ENCODE data around the gene WDR75. TPM values are rescaled to one million over a fixed set of nuclear protein-coding genes. Genes with fewer than 3 reads are reported as not detected.
"Not testable (repeated sequence)": the region's sequence is repeated elsewhere in the genome, so short reads cannot be mapped to it uniquely, and the experiment has no call there.

WDR75 gene
- polyA plus RNA-seq, 3 donors from 2014 or later, result 2.2 to 12.5 (median 8.1) TPM

DNA sequence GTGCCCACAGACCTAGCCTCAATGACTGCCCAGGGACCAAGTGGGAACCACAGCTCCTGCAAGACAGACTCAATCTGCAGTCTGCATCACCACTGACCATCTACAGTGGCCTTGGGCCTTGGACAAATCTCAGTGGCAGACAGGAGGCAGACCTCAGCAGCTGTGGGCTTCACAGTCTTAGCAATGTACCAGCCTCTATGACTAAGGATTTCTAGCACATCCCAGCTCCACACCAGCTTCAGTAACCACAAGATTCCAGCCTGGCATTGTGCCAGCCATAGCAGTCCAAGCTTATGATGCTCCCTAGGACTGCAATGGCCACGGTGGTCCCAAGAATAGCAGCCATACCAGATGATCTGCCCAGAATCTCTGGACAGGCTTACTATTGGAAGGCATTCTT lies 19.6 kb upstream of the WDR75 start:
- Mint-ChIP-seq H3K9me3 (no peaks in the 10 kb centered on the region), H3K4me3 (no peak overlapping the region), H3K36me3 (no peaks in the 10 kb centered on the region), H3K27me3 (ENCODE audit: low read depth in 3 of 3) (peaks cover 0 to 3% (median 2%) of the 10 kb centered on the region in 3 donors), H3K27ac (no peak overlapping the region), H3K4me1 (no peaks in the 10 kb centered on the region)
- DNase-seq, result no peak

DNA sequence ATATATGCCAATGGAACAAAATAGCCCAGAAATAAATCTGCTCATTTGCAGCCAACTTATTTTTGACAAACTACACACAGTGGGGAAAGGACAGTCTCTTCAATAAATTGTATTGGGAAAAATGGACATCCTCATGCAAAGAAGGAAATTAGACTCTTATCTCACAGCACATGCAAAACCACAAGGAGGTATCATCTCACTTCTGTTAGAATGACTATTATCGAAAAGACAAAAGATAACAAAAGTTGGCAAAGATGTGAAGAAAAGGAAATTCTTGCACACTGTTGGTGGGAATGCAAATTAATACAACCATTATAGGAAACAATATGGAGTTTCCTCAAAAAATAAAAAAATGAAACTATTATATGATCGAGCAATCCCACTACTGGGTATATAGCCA lies 16.3 kb upstream of the WDR75 start:
- no peaks in the 10 kb centered on the region for H3K4me1 Mint-ChIP-seq
- H3K27me3 Mint-ChIP-seq (ENCODE audit: low read depth in 3 of 3), result peaks cover 0 to 3% (median under 1%) of the 10 kb centered on the region in 3 donors
- no peak overlapping the region for H3K27ac Mint-ChIP-seq
- no peak for DNase-seq
- H3K36me3 Mint-ChIP-seq, result no peaks in the 10 kb centered on the region
- no peaks in the 10 kb centered on the region for H3K9me3 Mint-ChIP-seq
- no peak overlapping the region for H3K4me3 Mint-ChIP-seq

DNA sequence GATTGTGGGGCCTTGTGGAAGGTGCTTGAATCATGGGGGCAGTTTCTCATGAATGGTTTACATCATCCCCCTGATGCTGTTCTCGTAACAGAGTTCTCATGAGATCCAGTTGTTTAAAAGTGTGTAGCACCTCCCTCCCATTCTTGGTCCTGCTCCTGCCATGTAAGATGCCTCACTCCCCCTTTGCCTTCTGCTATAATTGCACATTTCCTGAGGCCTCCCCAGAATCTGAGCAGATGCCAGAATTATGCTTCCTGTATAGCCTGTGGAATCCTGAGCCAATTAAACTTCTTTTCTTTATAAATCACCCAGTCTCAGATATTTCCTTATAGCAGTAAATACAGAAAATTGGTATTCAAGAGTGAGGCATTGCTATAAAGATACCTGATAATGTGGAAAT lies 15.6 kb upstream of the WDR75 start:
- H3K27me3 Mint-ChIP-seq (ENCODE audit: low read depth in 3 of 3), result peaks cover 0 to 3% (median 2%) of the 10 kb centered on the region in 3 donors
- no peak overlapping the region for H3K4me3 Mint-ChIP-seq
- no peaks in the 10 kb centered on the region for H3K4me1 Mint-ChIP-seq
- no peaks in the 10 kb centered on the region for H3K36me3 Mint-ChIP-seq
- H3K9me3 Mint-ChIP-seq, result no peaks in the 10 kb centered on the region
- H3K27ac Mint-ChIP-seq, result no peak overlapping the region
- no peak for DNase-seq

DNA sequence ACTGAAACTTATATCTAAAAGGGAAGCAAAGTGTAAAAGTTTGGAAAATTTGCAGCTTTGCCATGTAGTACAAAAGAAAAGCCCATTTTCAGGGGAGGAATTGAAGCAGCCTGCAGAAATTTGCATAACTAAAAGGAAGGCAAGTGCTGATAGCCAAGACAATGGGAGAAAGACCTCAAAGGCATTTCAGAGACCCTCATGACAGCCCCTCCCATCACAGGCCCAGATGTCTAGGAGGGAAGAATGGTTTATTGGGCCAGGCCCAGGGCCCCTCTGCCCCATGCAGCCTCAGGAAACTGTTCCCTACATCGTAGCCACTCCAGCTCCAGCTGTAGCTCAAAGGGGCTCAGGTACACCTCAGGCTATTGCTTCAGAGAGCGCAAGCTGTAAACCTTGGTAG lies 14.4 kb upstream of the WDR75 start:
- Mint-ChIP-seq H3K27me3 (ENCODE audit: low read depth in 3 of 3) (peaks cover 0 to 5% (median 4%) of the 10 kb centered on the region in 3 donors), H3K4me1 (no peaks in the 10 kb centered on the region), H3K36me3 (no peaks in the 10 kb centered on the region), H3K4me3 (no peak overlapping the region), H3K27ac (no peak overlapping the region), H3K9me3 (no peaks in the 10 kb centered on the region)
- no peak for DNase-seq

- Mint-ChIP-seq H3K27ac (no peak overlapping the region), H3K27me3 (ENCODE audit: low read depth in 3 of 3) (peaks cover 0 to 10% (median 4%) of the 10 kb centered on the region in 3 donors), H3K36me3 (no peaks in the 10 kb centered on the region), H3K4me3 (no peak overlapping the region), H3K9me3 (no peaks in the 10 kb centered on the region), H3K4me1 (no peaks in the 10 kb centered on the region)
- DNase-seq, result no peak
Measured at GRCh38 chr2:189427872-189428271, 13.4 kb upstream of the WDR75 start.

DNA sequence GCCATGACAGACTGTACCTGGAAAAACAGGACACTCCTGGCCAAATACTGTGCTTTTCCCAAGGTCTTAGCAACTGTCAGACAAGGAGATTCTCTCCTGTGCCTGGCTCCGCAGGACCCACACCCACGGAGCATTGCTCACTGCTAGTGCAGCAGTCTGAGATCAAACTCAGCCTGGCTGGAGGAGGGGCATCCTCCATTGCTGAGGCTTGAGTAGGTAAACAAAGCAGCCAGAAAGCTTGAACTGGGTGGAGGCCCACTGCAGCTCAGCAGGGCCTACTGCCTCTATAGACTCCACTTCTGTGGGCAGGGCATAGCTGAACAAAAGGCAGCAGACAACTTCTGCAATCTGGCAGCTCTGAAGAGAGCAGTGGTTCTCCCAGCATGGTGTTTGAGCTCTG lies 10.8 kb upstream of the WDR75 start:
- peaks cover 4 to 13% (median 6%) of the 10 kb centered on the region in 3 donors for H3K27me3 Mint-ChIP-seq (ENCODE audit: low read depth in 3 of 3)
- not testable (repeated sequence) for DNase-seq, H3K4me3 Mint-ChIP-seq, H3K4me1 Mint-ChIP-seq, H3K9me3 Mint-ChIP-seq, H3K27ac Mint-ChIP-seq, H3K36me3 Mint-ChIP-seq

- H3K9me3 Mint-ChIP-seq, H3K27ac Mint-ChIP-seq, H3K36me3 Mint-ChIP-seq, DNase-seq, H3K4me3 Mint-ChIP-seq, H3K4me1 Mint-ChIP-seq: not testable (repeated sequence)
- peaks cover 7 to 16% (median 9%) of the 10 kb centered on the region in 3 donors for H3K27me3 Mint-ChIP-seq (ENCODE audit: low read depth in 3 of 3)
Measured at GRCh38 chr2:189435803-189436202, 5.5 kb upstream of the WDR75 start.

GRCh38 chr2:189437926-189438325 lies 3.3 kb upstream of the WDR75 start:
- Mint-ChIP-seq H3K9me3 (no peaks in the 10 kb centered on the region), H3K36me3 (no peaks in the 10 kb centered on the region), H3K4me1 (peaks cover 17 to 21% of the 10 kb centered on the region in 2 donors), H3K27me3 (ENCODE audit: low read depth in 3 of 3) (peaks cover 5 to 14% (median 6%) of the 10 kb centered on the region in 3 donors), H3K4me3 (no peak overlapping the region), H3K27ac (no peak overlapping the region)
- DNase-seq, result no peak

GRCh38 chr2:189439342-189439741 lies 1.9 kb upstream of the WDR75 start:
- peaks cover 17 to 21% of the 10 kb centered on the region in 2 donors for H3K4me1 Mint-ChIP-seq
- no peaks in the 10 kb centered on the region for H3K36me3 Mint-ChIP-seq
- no peaks in the 10 kb centered on the region for H3K9me3 Mint-ChIP-seq
- DNase-seq, result no peak
- peaks cover 3 to 12% (median 5%) of the 10 kb centered on the region in 3 donors for H3K27me3 Mint-ChIP-seq (ENCODE audit: low read depth in 3 of 3)
- peak overlapping the region in 3 of 6 donors; percentile 11 to 28 (median 21) for H3K27ac Mint-ChIP-seq
- H3K4me3 Mint-ChIP-seq, result peak overlapping the region in 3 of 5 donors; percentile 22 to 30 (median 25)

DNA sequence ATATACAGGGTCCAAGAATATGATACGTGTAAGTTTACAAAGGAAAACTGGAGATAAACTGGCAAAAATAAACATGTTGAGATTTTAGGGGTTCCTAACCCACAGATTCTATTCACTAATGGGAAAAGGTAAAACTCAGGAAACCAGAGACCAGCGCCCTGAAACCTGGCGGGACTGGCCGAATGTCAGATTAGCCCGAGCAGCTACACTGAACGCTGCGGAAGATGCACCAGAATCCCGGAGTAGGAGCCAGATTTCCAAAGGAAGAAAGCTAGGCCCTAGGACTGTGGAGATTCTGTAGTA lies 679 bp upstream of the WDR75 start:
- Mint-ChIP-seq H3K4me3 (peak overlapping the region; percentile 98 to 100 (median 100)), H3K36me3 (no peaks in the 10 kb centered on the region), H3K9me3 (no peaks in the 10 kb centered on the region), H3K4me1 (peaks cover 17 to 21% of the 10 kb centered on the region in 2 donors), H3K27ac (peak overlapping the region; percentile 98 to 100 (median 99)), H3K27me3 (ENCODE audit: low read depth in 3 of 3) (peaks cover 3 to 10% (median 3%) of the 10 kb centered on the region in 3 donors)
- no peak for DNase-seq

- H3K27ac Mint-ChIP-seq, result peak overlapping the region; percentile 98 to 100 (median 99)
- H3K27me3 Mint-ChIP-seq (ENCODE audit: low read depth in 3 of 3), result peaks cover 0 to 8% (median 1%) of the 10 kb centered on the region in 3 donors
- no peak for DNase-seq
- H3K4me1 Mint-ChIP-seq, result peaks cover 21% of the 10 kb centered on the region in 2 donors
- peak overlapping the region; percentile 98 to 100 (median 100) for H3K4me3 Mint-ChIP-seq
- H3K36me3 Mint-ChIP-seq, result no peaks in the 10 kb centered on the region
- H3K9me3 Mint-ChIP-seq, result no peaks in the 10 kb centered on the region
Measured at GRCh38 chr2:189441709-189442074, 418 bp downstream of the WDR75 start.

- Mint-ChIP-seq H3K9me3 (no peaks in the 10 kb centered on the region), H3K4me1 (peaks cover 21 to 26% of the 10 kb centered on the region in 2 donors), H3K27me3 (ENCODE audit: low read depth in 3 of 3) (peaks cover 0 to 8% (median 1%) of the 10 kb centered on the region in 3 donors), H3K4me3 (peak overlapping the region in 4 of 5 donors; percentile 6 to 100 (median 60)), H3K36me3 (no peaks in the 10 kb centered on the region), H3K27ac (peak overlapping the region in 1 of 6 donors; percentile 98)
- DNase-seq, result no peak
Measured at GRCh38 chr2:189442468-189442867, 1.2 kb downstream of the WDR75 start.

DNA sequence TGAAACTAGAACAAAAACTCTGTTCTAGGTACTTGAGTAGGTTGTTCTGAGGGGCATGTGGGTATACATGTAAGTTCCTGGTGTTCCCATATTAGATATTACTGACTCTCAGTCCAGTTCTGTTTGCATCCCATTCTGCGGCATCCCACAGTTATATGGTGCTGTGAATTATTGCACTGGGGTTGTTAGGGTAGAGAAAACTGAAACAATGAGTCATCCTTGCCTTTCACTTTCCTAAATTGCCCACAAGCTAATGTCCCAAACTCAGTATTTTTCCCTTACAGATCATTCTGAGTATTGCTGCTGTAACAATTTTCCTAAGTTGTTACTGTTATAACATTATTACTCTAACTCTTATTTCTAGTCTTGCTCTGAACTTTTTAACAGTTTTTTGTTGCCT lies 3.0 kb downstream of the WDR75 start:
- Mint-ChIP-seq H3K36me3 (peaks cover 0 to 8% (median 0%) of the 10 kb centered on the region in 3 donors), H3K27me3 (ENCODE audit: low read depth in 3 of 3) (peaks cover 0 to 8% (median 0%) of the 10 kb centered on the region in 3 donors), H3K4me1 (peaks cover 21 to 26% of the 10 kb centered on the region in 2 donors), H3K4me3 (no peak overlapping the region), H3K9me3 (no peaks in the 10 kb centered on the region), H3K27ac (no peak overlapping the region)
- no peak for DNase-seq

GRCh38 chr2:189446780-189447179 lies 5.5 kb downstream of the WDR75 start:
- peaks cover 7 to 15% of the 10 kb centered on the region in 2 donors for H3K4me1 Mint-ChIP-seq
- DNase-seq, result no peak
- H3K9me3 Mint-ChIP-seq, result no peaks in the 10 kb centered on the region
- no peak overlapping the region for H3K27ac Mint-ChIP-seq
- H3K27me3 Mint-ChIP-seq (ENCODE audit: low read depth in 3 of 3), result no peaks in the 10 kb centered on the region
- peaks cover 6 to 21% (median 8%) of the 10 kb centered on the region in 3 donors for H3K36me3 Mint-ChIP-seq
- H3K4me3 Mint-ChIP-seq, result no peak overlapping the region

DNA sequence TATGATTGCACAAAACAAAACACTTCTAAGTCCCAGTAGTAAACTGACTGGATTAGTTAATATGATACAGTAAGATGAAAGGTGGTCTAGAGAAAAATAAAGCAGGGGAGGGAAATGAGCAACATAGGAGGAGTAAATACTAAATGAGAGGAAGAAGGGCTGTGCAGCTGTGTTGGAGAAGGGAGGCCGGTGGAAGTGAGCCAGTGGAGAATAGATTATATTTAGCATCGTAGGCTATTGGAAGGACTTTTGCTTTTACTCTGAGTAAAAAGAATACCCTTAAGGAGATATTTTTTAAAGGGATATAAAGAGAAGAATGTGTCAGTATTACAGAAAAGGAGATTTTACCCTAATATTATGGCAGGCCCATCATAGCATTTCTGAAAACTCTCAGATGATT lies 12.7 kb downstream of the WDR75 start:
- peaks cover 14 to 52% (median 24%) of the 10 kb centered on the region in 3 donors for H3K36me3 Mint-ChIP-seq
- no peak overlapping the region for H3K4me3 Mint-ChIP-seq
- no peak for DNase-seq
- H3K27ac Mint-ChIP-seq, result no peak overlapping the region
- H3K4me1 Mint-ChIP-seq, result no peaks in the 10 kb centered on the region
- no peaks in the 10 kb centered on the region for H3K27me3 Mint-ChIP-seq (ENCODE audit: low read depth in 3 of 3)
- no peaks in the 10 kb centered on the region for H3K9me3 Mint-ChIP-seq
